ENCODE data around the gene PCDHB11. TPM values are rescaled to one million over a fixed set of nuclear protein-coding genes. Genes with fewer than 3 reads are reported as not detected.
"Not testable (repeated sequence)": the region's sequence is repeated elsewhere in the genome, so short reads cannot be mapped to it uniquely, and the experiment has no call there.

PCDHB11 gene
- total and polyA plus RNA-seq, 7 experiments from 2014 or later: not detected

GRCh38 chr5:141247434-141247833, 48.0 kb downstream of the PCDHB11 start:
- H3K4me1 ChIP-seq (ENCODE audit: control insufficient read depth in 2 of 2, insufficient read depth in 2 of 2, low read length in 2 of 2); DNase-seq; H3K4me3 ChIP-seq (ENCODE audit: low read length); H3K27ac ChIP-seq (ENCODE audit: low read depth, low read length); ATAC-seq; H3K36me3 ChIP-seq (ENCODE audit: control insufficient read depth in 2 of 3, insufficient read depth in 3 of 3, low read length in 3 of 3); H3K27ac Mint-ChIP-seq; H3K27me3 ChIP-seq (ENCODE audit: control insufficient read depth in 2 of 2, insufficient read depth in 2 of 2, low read length in 2 of 2); POLR2A ChIA-PET; CTCF ChIA-PET; intact Hi-C loops (cut with micrococcal nuclease); H3K4me1 Mint-ChIP-seq: not testable (repeated sequence)
- peaks cover 0 to 38% (median 29%) of the 10 kb centered on the region in 5 donors for H3K36me3 Mint-ChIP-seq
- peaks cover 2 to 57% (median 33%) of the 10 kb centered on the region in 5 donors for H3K27me3 Mint-ChIP-seq
- H3K4me3 Mint-ChIP-seq: peak overlapping the region in 1 of 10 donors; percentile 38
- H3K9me3 ChIP-seq (ENCODE audit: control insufficient read depth in 2 of 3, low read length in 3 of 3): peaks cover 0 to 77% (median 3%) of the 10 kb centered on the region in 3 experiments
- peaks cover 23 to 96% (median 68%) of the 10 kb centered on the region in 11 donors for H3K9me3 Mint-ChIP-seq

- ChIA-PET CTCF (interaction anchor here (0.6 kb wide), 1 partner anchor 25 kb away, joined by 4 read pairs; no protein-coding TSS in a partner anchor), POLR2A (no interaction called here)
- Histone ChIP-seq H3K9me3 (ENCODE audit: control insufficient read depth in 2 of 3, low read length in 3 of 3) (peaks cover 0 to 76% (median 5%) of the 10 kb centered on the region in 3 experiments), H3K27ac (ENCODE audit: low read depth, low read length) (no peak overlapping the region), H3K36me3 (ENCODE audit: control insufficient read depth in 2 of 3, insufficient read depth in 3 of 3, low read length in 3 of 3) (no peaks in the 10 kb centered on the region), H3K27me3 (ENCODE audit: control insufficient read depth in 2 of 2, insufficient read depth in 2 of 2, low read length in 2 of 2) (no peaks in the 10 kb centered on the region), H3K4me3 (ENCODE audit: low read length) (no peak overlapping the region), H3K4me1 (ENCODE audit: control insufficient read depth in 2 of 2, insufficient read depth in 2 of 2, low read length in 2 of 2) (no peaks in the 10 kb centered on the region)
- peaks cover 0 to 42% (median 20%) of the 10 kb centered on the region in 5 donors for H3K36me3 Mint-ChIP-seq
- intact Hi-C loops (cut with micrococcal nuclease): no loop called here
- H3K27me3 Mint-ChIP-seq: peaks cover 0 to 32% (median 5%) of the 10 kb centered on the region in 5 donors
- peaks cover 0 to 5% (median 0%) of the 10 kb centered on the region in 7 donors for H3K4me1 Mint-ChIP-seq
- H3K27ac Mint-ChIP-seq: no peak overlapping the region
- peaks cover 17 to 96% (median 63%) of the 10 kb centered on the region in 11 donors for H3K9me3 Mint-ChIP-seq
- DNase-seq (no peak), ATAC-seq (no peak)
- H3K4me3 Mint-ChIP-seq: no peak overlapping the region
Observed at GRCh38 chr5:141250576-141250975, 51.1 kb downstream of the PCDHB11 start.

Other genes starting within 250 kb of the PCDHB11 start
Only the 30 nearest of the 37 such genes appear.
- not detected for gene PCDHB1, start 148.3 kb upstream of the PCDHB11 start, total RNA-seq
- gene PCDHB1, start 148.3 kb upstream of the PCDHB11 start, polyA plus RNA-seq: not detected
- under 1 TPM in 4 of 5 experiments, not detected in 1; 0.34 to 0.97 (median 0.72) TPM for gene PCDHB2, start 105.0 kb upstream of the PCDHB11 start, total RNA-seq
- gene PCDHB2, start 105.0 kb upstream of the PCDHB11 start, polyA plus RNA-seq: not detected
- gene PCDHB3, start 99.2 kb upstream of the PCDHB11 start, total RNA-seq: not detected
- not detected for gene PCDHB3, start 99.2 kb upstream of the PCDHB11 start, polyA plus RNA-seq
- under 1 TPM in 1 of 5 experiments, not detected in 4; 0.19 TPM for gene PCDHB4, start 77.8 kb upstream of the PCDHB11 start, total RNA-seq
- gene PCDHB4, start 77.8 kb upstream of the PCDHB11 start, polyA plus RNA-seq: not detected
- gene PCDHB5, start 64.4 kb upstream of the PCDHB11 start, total RNA-seq: under 1 TPM in 4 of 5 experiments, not detected in 1; 0.11 to 0.41 (median 0.33) TPM
- gene PCDHB5, start 64.4 kb upstream of the PCDHB11 start, polyA plus RNA-seq: not detected
- gene PCDHB6, start 49.6 kb upstream of the PCDHB11 start, total RNA-seq: not detected
- not detected for gene PCDHB6, start 49.6 kb upstream of the PCDHB11 start, polyA plus RNA-seq
- not detected for gene PCDHB7, start 27.0 kb upstream of the PCDHB11 start, total RNA-seq
- gene PCDHB7, start 27.0 kb upstream of the PCDHB11 start, polyA plus RNA-seq: not detected
- gene PCDHB8, start 21.8 kb upstream of the PCDHB11 start, total RNA-seq: not detected
- not detected for gene PCDHB8, start 21.8 kb upstream of the PCDHB11 start, polyA plus RNA-seq
- under 1 TPM in 1 of 5 experiments, not detected in 4; 0.08 TPM for gene PCDHB16, start 17.2 kb upstream of the PCDHB11 start, total RNA-seq
- not detected for gene PCDHB16, start 17.2 kb upstream of the PCDHB11 start, polyA plus RNA-seq
- 1 to 10 TPM in 1 of 5 experiments, not detected in 4; 1.2 TPM for gene PCDHB9, start 12.5 kb upstream of the PCDHB11 start, total RNA-seq
- gene PCDHB9, start 12.5 kb upstream of the PCDHB11 start, polyA plus RNA-seq: not detected
- under 1 TPM in 1 of 5 experiments, not detected in 4; 0.12 TPM for gene PCDHB10, start 7.3 kb upstream of the PCDHB11 start, total RNA-seq
- not detected for gene PCDHB10, start 7.3 kb upstream of the PCDHB11 start, polyA plus RNA-seq
- not detected for gene PCDHB12, start 9.1 kb downstream of the PCDHB11 start, total RNA-seq
- not detected for gene PCDHB12, start 9.1 kb downstream of the PCDHB11 start, polyA plus RNA-seq
- gene PCDHB13, start 14.3 kb downstream of the PCDHB11 start, total RNA-seq: under 1 TPM in 1 of 5 experiments, not detected in 4; 0.08 TPM
- gene PCDHB13, start 14.3 kb downstream of the PCDHB11 start, polyA plus RNA-seq: not detected
- gene PCDHB14, start 23.7 kb downstream of the PCDHB11 start, total RNA-seq: not detected
- gene PCDHB14, start 23.7 kb downstream of the PCDHB11 start, polyA plus RNA-seq: not detected
- under 1 TPM in 1 of 5 experiments, not detected in 4; 0.24 TPM for gene PCDHB15, start 45.8 kb downstream of the PCDHB11 start, total RNA-seq
- not detected for gene PCDHB15, start 45.8 kb downstream of the PCDHB11 start, polyA plus RNA-seq
- 1 to 10 TPM in 1 of 5 experiments, under 1 TPM in 4; 0.27 to 1.1 (median 0.41) TPM for gene SLC25A2, start 104.4 kb downstream of the PCDHB11 start, total RNA-seq
- gene SLC25A2, start 104.4 kb downstream of the PCDHB11 start, polyA plus RNA-seq: under 1 TPM in 1 of 2 donors, not detected in 1; 0.34 TPM
- 100 to 1,000 TPM in 2 of 5 experiments, 10 to 100 TPM in 3; 64.5 to 115 (median 84.9) TPM for gene TAF7, start 121.2 kb downstream of the PCDHB11 start, total RNA-seq
- gene TAF7, start 121.2 kb downstream of the PCDHB11 start, polyA plus RNA-seq: 100 to 1,000 TPM; 240 to 242 TPM
- under 1 TPM; 0.08 to 0.54 (median 0.17) TPM for gene PCDHGA1, start 130.9 kb downstream of the PCDHB11 start, total RNA-seq
- gene PCDHGA1, start 130.9 kb downstream of the PCDHB11 start, polyA plus RNA-seq: not detected
- under 1 TPM in 4 of 5 experiments, not detected in 1; 0.10 to 0.15 (median 0.11) TPM for gene PCDHGA2, start 139.1 kb downstream of the PCDHB11 start, total RNA-seq
- not detected for gene PCDHGA2, start 139.1 kb downstream of the PCDHB11 start, polyA plus RNA-seq
- gene PCDHGA3, start 144.2 kb downstream of the PCDHB11 start, total RNA-seq: under 1 TPM in 1 of 5 experiments, not detected in 4; 0.24 TPM
- not detected for gene PCDHGA3, start 144.2 kb downstream of the PCDHB11 start, polyA plus RNA-seq
- under 1 TPM in 1 of 5 experiments, not detected in 4; 0.24 TPM for gene PCDHGB1, start 150.5 kb downstream of the PCDHB11 start, total RNA-seq
- not detected for gene PCDHGB1, start 150.5 kb downstream of the PCDHB11 start, polyA plus RNA-seq
- under 1 TPM in 4 of 5 experiments, not detected in 1; 0.11 to 0.63 (median 0.18) TPM for gene PCDHGA4, start 155.4 kb downstream of the PCDHB11 start, total RNA-seq
- under 1 TPM in 1 of 2 donors, not detected in 1; 0.20 TPM for gene PCDHGA4, start 155.4 kb downstream of the PCDHB11 start, polyA plus RNA-seq
- gene PCDHGB2, start 160.4 kb downstream of the PCDHB11 start, total RNA-seq: 1 to 10 TPM in 1 of 5 experiments, under 1 TPM in 3, not detected in 1; 0.24 to 1.3 (median 0.36) TPM
- not detected for gene PCDHGB2, start 160.4 kb downstream of the PCDHB11 start, polyA plus RNA-seq
- under 1 TPM; 0.11 to 0.34 (median 0.24) TPM for gene PCDHGA5, start 164.5 kb downstream of the PCDHB11 start, total RNA-seq
- gene PCDHGA5, start 164.5 kb downstream of the PCDHB11 start, polyA plus RNA-seq: not detected
- under 1 TPM; 0.24 to 0.59 (median 0.43) TPM for gene PCDHGB3, start 170.6 kb downstream of the PCDHB11 start, total RNA-seq
- gene PCDHGB3, start 170.6 kb downstream of the PCDHB11 start, polyA plus RNA-seq: under 1 TPM in 1 of 2 donors, not detected in 1; 0.13 TPM
- under 1 TPM; 0.24 to 0.70 (median 0.35) TPM for gene PCDHGA6, start 174.3 kb downstream of the PCDHB11 start, total RNA-seq
- gene PCDHGA6, start 174.3 kb downstream of the PCDHB11 start, polyA plus RNA-seq: not detected
- gene PCDHGA7, start 183.1 kb downstream of the PCDHB11 start, total RNA-seq: under 1 TPM in 4 of 5 experiments, not detected in 1; 0.13 to 0.30 (median 0.19) TPM
- gene PCDHGA7, start 183.1 kb downstream of the PCDHB11 start, polyA plus RNA-seq: not detected
- under 1 TPM in 4 of 5 experiments, not detected in 1; 0.08 to 0.27 (median 0.24) TPM for gene PCDHGB4, start 188.1 kb downstream of the PCDHB11 start, total RNA-seq
- not detected for gene PCDHGB4, start 188.1 kb downstream of the PCDHB11 start, polyA plus RNA-seq
- under 1 TPM; 0.08 to 0.17 (median 0.13) TPM for gene PCDHGA8, start 193.0 kb downstream of the PCDHB11 start, total RNA-seq
- not detected for gene PCDHGA8, start 193.0 kb downstream of the PCDHB11 start, polyA plus RNA-seq
- under 1 TPM; 0.16 to 0.44 (median 0.42) TPM for gene PCDHGB5, start 198.3 kb downstream of the PCDHB11 start, total RNA-seq
- under 1 TPM; 0.09 to 0.49 TPM for gene PCDHGB5, start 198.3 kb downstream of the PCDHB11 start, polyA plus RNA-seq